HG02884 (cell line): ENCODE measurements around the gene SEPHS1.
A peak's percentile ranks its signal among the peaks of the same experiment; 100 is the strongest.
"Not testable (repeated sequence)": the region's sequence is repeated elsewhere in the genome, so short reads cannot be mapped to it uniquely, and the experiment has no call there.

Experiments
- ATAC-seq: cut with Tn5 transposase; IDR thresholded peaks from one replicate; pipeline ENCODE4 v1.9.1; 2021; ENCODE audit warnings: mild to moderate bottlenecking, moderate library complexity; ENCODE audit not compliant: unreplicated experiment

SEPHS1 gene

GRCh38 chr10:13365243-13365642 is 17.1 kb upstream of the SEPHS1 start:
- ATAC-seq, result no peak

GRCh38 chr10:13360587-13360986 is 12.5 kb upstream of the SEPHS1 start:
- no peak for ATAC-seq

- no peak for ATAC-seq
Measured at GRCh38 chr10:13356392-13356791, 8.3 kb upstream of the SEPHS1 start.

- no peak for ATAC-seq
Measured at GRCh38 chr10:13354783-13355182, 6.7 kb upstream of the SEPHS1 start.

- no peak for ATAC-seq
Measured at GRCh38 chr10:13352519-13352918, 4.4 kb upstream of the SEPHS1 start.

GRCh38 chr10:13351340-13351915 is 3.3 kb upstream of the SEPHS1 start:
- ATAC-seq, result no peak

GRCh38 chr10:13349463-13350274 is 1.6 kb upstream of the SEPHS1 start:
- ATAC-seq, result no peak

- ATAC-seq, result peak; percentile 41
Measured at GRCh38 chr10:13347500-13348156, 465 bp downstream of the SEPHS1 start.

GRCh38 chr10:13347043-13347499 is 1.0 kb downstream of the SEPHS1 start:
- peak; percentile 24 for ATAC-seq

GRCh38 chr10:13346283-13347042 is 1.6 kb downstream of the SEPHS1 start:
- ATAC-seq, result no peak

- peak; percentile 94 for ATAC-seq
Measured at GRCh38 chr10:13340626-13341376, 7.3 kb downstream of the SEPHS1 start.

GRCh38 chr10:13340068-13340467 is 8.0 kb downstream of the SEPHS1 start:
- no peak for ATAC-seq

GRCh38 chr10:13338390-13339110 is 9.5 kb downstream of the SEPHS1 start:
- no peak for ATAC-seq

- no peak for ATAC-seq
Measured at GRCh38 chr10:13337827-13338196, 10.3 kb downstream of the SEPHS1 start.

GRCh38 chr10:13337128-13337826 is 10.8 kb downstream of the SEPHS1 start:
- no peak for ATAC-seq

- ATAC-seq, result peak; percentile 50
Measured at GRCh38 chr10:13335881-13336280, 12.2 kb downstream of the SEPHS1 start.

GRCh38 chr10:13334556-13334955 is 13.5 kb downstream of the SEPHS1 start:
- ATAC-seq, result no peak

- no peak for ATAC-seq
Measured at GRCh38 chr10:13331646-13332045, 16.4 kb downstream of the SEPHS1 start.

GRCh38 chr10:13330980-13331379 is 17.1 kb downstream of the SEPHS1 start:
- ATAC-seq, result not testable (repeated sequence)
